NCI-H187 treated with DMSO at 0.1 percent for 48 hours (cell line): Measurements from ENCODE around the gene PNRC2.
"Not testable (repeated sequence)": the region's sequence is repeated elsewhere in the genome, so short reads cannot be mapped to it uniquely, and the experiment has no call there.

Experiments
- DNase-seq: peaks from one replicate; lab custom pipeline; 2025; lab: John Stamatoyannopoulos, UW

Gene PNRC2

GRCh38 chr1:23992011-23992410, 32.4 kb downstream of the PNRC2 start:
- not testable (repeated sequence) for DNase-seq

GRCh38 chr1:23995431-23995837, 35.8 kb downstream of the PNRC2 start:
- DNase-seq: no peak

- no peak for DNase-seq
These were observed 37.1 kb downstream of the PNRC2 start for GRCh38 chr1:23996700-23997229.

GRCh38 chr1:23997812-23998211, 38.2 kb downstream of the PNRC2 start:
- no peak for DNase-seq

- DNase-seq: no peak
These were observed 39.6 kb downstream of the PNRC2 start for GRCh38 chr1:23999156-23999671.

GRCh38 chr1:24002695-24003094, 43.1 kb downstream of the PNRC2 start:
- no peak for DNase-seq

- peak; percentile 72 for DNase-seq
These were observed 43.8 kb downstream of the PNRC2 start for GRCh38 chr1:24003331-24003972.

- DNase-seq: no peak
These were observed 44.5 kb downstream of the PNRC2 start for GRCh38 chr1:24004132-24004531.

GRCh38 chr1:24005163-24005562, 45.5 kb downstream of the PNRC2 start:
- no peak for DNase-seq

GRCh38 chr1:24007079-24007478, 47.5 kb downstream of the PNRC2 start:
- no peak for DNase-seq

GRCh38 chr1:24008574-24009184, 49.1 kb downstream of the PNRC2 start:
- DNase-seq: not testable (repeated sequence)

- DNase-seq: no peak
These were observed 49.8 kb downstream of the PNRC2 start for GRCh38 chr1:24009406-24009805.

- no peak for DNase-seq
These were observed 51.0 kb downstream of the PNRC2 start for GRCh38 chr1:24010650-24011049.

- not testable (repeated sequence) for DNase-seq
These were observed 53.2 kb downstream of the PNRC2 start for GRCh38 chr1:24012878-24013277.
